ENCODE measurements around the gene KRT74.

Gene KRT74

DNA sequence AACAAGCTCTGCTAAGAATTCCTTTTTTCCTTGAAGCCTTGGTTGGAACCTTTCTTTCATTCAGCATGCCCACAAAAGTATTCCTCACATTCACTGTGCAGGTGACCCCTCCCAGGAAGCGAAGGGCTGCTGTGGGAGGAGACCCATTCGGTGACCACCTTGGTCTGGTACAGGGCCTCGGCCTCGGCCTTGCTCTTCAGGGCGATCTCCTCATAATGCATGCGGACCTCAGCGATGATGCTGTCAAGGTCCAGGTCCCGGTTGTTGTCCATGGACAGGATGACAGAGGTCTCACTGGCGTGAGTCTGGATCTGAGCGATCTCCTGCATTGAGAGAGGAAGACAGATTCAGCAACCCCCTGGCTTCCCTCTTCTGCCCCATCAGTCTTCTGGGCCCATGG is 3.1 kb downstream of the KRT74 start:
- DNase-seq: no peak

DNA sequence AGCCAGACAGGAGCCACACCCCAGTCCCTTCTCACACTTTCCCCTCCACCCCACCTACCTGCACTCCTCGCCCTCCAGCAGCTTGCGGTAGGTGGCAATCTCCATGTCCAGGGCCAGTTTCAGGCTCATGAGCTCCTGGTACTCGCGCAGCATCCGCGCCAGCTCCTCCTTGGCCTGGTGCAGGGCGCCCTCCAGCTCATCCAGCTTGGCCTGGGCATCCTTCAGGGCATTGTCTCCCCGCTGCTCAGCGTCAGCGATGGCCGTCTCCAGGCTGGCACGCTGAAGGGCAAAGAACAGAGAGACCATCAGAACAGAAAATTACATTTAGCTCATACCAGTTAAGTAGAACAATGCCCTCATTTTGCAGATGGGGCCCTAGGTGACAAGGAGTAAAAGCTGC is 5.5 kb downstream of the KRT74 start:
- no peak for DNase-seq

DNA sequence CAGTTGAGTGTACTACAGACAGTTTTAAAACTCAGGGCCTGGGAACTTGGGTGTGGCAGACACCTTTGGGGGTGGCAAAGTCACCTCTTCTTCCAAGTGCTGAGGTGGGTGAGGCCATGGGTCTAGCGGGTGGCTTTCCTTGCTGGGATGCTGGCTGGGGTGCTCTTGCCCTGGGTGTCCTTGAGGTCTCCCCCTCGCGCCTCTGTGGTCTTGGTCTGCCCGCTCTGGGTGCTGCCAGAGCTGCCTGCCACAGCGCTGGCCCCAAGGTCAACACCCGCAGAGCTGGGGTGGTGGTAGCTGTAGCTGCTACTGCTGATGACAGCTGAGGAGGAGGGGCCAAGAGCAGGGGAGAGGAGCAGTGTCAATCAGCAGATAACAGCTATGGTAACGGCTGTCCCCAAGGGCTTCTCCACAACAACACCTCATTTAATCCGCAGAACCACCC is 6.8 kb downstream of the KRT74 start:
- DNase-seq: no peak

DNA sequence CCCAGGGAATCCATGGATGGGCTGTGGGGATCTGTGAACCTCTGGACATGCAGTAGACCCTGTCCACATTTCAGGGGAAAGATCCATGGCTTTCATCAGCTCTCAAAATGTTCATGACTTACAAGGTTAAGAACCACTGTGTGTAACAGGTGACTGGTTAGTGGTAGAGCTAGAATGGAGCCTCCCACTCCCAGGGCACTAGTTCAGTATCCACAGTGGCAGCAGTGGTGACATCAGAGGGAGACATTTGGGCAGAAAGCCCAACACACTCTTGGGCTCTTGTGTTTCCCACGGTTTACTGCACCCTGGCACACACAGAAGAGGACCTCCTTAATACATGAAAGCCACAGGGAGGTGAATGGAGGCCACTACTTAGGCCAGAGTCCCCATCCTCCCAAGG is 9.1 kb downstream of the KRT74 start:
- DNase-seq: no peak

DNA sequence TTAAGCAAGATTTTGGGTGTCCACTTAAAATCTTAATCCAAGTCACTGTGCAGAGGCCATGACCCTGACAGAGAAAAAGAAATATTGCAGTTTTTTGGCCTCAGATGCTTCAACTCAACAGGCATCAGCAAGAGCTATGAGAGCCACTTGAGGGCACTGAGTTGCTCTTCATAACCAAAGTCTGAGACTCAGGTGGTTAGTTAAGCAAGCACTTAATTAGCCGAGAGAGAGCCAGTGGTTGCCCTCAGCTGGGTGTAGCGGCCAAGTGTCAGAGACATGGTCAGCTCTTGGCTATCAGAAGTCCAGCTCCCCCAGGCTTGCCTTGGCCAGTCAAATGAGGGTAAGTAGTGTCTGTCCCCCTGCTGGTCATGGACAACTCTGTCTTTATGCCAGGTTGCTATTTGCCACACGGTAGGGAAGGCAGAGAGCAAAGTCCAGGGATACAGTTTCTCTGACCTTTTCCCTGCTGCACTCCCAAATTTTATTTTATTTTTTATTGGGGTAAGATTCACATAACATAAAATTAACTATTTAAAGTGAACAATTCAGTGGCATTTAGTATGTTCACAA is 11.7 kb downstream of the KRT74 start:
- no peak for DNase-seq

DNA sequence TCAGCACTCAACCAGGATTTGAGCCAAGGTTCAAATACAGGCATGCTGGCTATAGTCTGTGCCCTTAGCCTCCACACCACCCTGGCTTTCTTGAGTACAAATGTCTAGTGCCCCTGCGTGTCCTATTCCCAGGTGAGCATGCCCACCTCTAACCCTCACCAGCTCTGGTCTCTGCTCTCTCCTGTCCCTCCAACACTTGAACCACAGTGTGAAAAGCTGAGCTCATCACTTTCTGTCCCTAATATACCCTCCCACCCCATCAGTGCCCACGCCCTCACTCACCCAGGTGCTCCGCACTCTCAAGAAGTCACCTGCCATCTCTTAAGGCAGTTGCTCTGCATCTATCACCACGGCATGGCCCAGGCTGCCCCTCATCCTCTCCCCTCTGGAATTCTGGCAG is 13.7 kb downstream of the KRT74 start:
- DNase-seq: no peak

DNA sequence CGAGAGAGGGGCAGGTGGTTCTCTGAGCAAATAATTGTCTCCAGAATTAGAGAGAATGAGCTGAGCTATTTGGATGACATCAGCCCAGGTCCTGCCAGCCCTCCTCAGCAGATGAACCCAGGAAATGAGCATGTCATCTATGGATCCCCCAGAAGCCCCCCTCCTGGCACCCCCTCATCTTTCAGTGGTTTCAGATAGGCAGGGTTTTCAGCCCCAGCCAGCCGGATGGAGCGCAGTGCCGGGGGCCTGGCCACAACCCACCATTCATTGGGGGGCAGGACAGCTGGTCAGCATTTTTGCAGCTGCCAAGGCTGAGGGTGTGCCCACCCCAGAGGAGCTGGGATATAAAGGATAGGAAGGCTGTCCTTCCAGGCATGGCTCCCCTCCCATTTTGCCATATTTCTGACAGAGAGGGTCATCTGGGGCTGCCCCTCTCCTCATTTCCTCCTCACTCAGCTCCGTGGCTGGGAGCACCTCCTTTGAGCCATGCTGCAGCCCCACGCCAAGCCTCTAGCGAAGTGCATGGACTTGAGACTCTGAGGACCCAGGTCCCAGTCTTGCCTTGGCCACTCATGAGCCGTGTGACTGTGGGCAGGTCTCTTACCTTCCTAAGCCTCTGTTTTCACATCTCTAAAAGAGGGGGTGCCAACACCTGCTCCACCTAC is 14.7 kb downstream of the KRT74 start:
- no peak for DNase-seq

DNA sequence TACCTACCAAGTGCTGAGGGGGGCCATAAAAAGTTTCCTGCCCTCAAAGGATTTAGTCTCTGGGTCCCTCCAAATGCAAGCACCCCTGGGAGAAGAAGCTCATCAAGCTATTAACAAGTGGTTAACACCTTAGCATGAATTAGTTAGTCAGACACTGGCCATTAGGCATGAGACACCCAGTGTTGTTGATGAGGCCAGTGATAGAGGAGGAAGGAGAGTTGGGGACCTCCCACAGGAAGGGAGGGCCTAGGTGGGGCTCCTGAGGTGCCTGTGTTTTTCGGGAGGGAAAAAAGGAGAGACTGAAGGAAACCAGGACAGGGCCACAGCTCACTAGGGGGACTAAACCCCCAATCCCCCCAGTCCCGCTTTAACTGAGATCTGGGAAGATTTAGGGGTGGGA is 16.2 kb downstream of the KRT74 start:
- DNase-seq: no peak

DNA sequence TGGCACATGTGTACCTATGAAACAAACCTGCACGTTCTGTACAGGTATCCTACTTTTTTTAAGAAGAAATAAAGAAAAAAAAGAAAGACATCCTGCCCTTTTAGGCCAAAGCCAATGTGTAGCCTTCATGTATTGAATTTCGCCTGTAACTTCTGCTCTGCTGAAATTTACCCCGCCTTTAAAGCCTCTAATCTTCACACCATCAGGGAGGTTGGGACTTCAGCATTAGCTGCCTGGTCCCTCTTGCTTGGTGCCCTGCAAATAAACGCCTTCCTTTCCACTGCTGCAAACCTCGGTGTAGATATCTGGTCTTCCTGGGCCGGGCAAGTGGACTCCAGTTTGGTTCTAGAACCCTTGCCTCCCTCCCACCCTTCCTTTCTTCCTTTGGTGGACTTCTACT is 18.1 kb downstream of the KRT74 start:
- DNase-seq: no peak

DNA sequence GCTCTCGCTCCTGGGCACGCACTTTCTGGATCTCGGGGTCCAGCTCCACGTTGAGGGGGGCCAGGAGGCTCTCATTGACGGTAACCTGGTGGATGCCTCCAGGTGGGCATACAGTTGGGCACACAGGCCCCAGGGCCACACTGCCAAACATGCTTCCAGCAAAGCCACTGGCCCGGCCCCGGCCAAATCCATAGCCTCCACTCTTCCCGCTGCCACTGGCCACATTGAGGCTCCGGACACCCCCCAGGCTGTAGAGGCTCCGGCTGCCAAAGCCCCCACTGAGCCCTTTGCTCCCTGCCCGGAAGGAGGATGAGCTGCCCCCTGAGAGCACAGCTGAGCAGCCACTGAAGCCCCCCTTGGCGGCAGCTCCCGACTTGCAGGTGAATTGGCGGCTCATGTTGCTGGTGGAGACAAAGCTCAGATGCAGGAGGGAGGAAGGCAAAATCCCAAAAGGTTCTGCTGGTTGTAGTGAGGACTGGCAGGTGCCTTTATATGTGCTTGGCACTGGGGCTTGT is 20.9 kb downstream of the KRT74 start, which contains the start of gene KRT71:
Gene KRT71 (minus strand): TSS at position 465 of the 515 bp plus-strand sequence. CDS start 68 bp downstream, at position 397.
- no peak for DNase-seq

DNA sequence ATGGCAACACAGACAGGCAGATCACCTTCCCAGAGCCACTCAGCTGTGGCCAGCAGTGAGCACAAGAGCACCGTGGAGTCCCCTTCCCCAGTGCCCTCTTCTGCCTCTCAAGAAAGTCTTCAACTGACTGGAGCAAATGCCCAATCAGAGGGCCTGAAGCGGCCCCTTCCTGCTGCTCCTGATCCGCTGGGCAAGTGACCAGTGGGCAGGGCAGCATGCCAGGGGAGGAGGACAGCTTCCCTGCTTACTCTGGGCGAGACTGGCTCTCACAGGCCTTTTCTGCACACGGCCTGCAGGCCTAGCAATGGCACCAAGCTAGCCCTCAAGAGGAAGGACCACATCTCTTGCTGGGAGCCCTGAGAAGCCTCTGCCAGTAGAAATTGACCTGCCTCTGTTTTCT is 21.6 kb downstream of the KRT74 start:
- no peak for DNase-seq

DNA sequence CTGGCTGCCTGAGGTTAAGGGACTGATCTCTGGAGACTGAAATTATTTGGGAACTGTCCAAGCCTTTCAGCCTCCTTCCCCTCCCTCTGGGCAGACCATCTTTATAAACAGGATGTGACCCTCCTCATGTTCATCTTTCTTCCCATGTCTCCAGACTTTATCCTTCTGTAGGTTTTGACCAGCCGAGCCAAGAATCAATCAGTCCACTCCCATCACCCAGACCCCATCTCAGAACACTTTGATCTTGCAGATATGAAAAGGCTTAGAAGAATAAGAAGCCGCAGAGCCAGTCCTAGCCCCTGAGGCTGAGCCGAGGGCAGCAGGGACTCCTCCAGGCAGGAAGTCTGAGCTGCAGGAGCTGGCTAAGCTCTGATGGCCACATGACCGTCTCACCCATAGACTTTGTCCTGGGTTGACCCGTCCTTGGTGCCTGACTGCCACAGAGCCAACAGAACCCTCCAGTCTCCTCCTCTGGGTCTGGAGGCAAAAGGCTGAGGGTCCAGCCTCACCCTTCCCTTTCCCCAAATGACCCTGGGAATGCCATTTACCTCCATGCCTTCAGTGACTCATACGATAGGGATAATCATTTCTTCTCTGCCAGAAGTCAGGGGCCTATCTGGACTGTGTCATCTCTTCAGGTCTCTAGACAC is 22.3 kb downstream of the KRT74 start:
- no peak for DNase-seq

DNA sequence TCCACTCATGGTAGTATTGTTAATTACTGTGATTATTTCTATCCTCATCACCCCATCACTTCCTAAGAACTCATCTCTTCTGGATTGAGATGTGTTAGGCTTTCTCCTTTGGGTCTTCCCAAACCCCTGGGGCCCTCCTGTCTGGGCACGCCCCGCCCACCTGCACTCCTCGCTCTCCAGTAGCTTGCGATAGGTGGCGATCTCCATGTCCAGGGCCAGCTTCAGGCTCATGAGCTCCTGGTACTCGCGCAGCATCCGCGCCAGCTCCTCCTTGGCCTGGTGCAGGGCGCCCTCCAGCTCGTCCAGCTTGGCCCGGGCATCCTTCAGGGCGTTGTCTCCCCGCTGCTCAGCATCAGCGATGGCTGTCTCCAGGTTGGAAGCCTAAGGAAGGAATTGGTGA is 27.5 kb downstream of the KRT74 start:
- DNase-seq: no peak

DNA sequence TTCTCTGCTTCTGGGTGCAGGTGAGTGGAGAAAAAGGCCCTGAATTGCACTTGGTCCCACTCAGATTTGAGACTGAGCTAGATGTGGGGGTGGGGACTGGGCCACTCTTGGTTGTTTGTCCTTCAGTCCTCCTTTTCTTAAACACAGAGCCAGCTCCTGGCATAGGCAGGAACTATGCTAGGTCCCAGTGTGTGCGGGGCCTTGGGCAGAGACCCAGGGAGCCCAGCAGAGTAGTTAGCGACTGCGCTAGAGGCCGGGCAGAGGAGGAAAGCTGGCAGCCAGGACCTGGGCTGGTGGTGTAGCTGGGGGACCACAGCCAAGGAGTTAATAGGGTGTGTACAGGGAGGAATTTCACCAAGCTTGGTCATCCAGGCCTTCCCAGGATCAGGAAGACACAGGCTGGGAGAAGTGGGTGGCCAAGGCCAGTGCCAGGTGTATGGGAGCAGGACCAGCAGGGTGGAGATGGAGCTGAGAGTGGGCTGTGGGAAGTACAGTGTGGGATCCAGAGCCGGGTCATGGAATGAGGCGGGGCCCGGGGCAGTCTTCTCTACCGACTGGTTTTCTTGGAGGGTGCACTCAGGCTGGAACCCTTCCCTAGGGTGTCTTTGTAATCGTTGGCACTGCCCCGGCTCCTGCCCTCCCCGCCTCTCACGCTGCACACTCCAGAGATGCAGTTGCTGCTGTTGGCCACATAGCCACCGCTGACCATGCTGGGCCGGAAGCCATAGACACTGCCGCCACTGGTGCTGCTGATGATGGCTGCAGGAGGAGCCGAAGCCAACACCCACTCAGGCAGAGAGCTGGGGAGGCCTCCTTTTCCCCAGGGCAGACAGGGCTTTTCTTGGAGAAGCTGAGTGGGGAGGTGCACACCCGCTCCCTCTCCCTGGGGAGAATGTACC is 29.4 kb downstream of the KRT74 start:
- no peak for DNase-seq

DNA sequence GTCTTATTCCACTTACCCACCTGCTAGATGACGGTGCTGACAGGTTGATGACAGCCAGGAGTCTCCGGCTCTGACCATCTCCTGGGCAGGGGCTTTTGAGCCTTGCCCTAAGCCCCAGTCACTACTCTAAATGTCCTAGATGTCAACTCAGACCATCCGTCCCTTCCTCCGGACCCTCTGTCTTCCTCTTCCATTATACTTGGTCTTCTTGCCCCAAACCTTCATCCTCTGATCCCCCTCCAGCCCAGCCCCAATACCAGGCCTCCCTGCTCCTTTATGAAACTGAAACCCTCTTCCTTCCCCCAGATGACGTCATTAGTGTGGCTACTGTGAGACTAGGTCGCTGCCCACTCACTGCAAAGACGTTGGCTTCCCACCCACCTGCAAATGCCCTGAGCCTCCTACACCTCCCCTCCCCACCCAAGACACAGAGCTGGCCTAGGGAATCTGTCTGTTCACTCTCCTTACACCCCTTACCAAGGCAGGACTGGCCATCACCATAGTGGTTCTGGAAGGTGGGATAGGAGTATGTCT is 30.8 kb downstream of the KRT74 start:
- no peak for DNase-seq

DNA sequence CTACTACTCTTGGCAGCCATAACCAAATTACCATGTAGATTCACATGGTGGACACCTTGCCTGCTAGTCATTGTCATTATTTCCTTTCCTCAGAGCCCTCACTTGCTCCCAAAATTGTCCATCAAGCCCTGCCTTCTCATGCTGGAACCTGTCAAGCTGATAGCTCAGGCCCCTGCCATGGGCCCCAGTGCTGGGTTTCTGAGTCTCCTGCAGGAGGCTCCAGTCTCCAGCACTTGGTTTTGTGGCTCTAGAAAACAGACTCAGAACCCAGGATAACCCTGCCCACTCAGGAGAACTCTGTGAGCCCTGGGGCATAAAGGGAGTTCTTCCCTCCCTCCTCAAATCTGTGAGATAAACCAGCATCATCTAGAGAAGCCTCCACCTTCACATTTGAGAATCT is 31.5 kb downstream of the KRT74 start:
- no peak for DNase-seq

DNA sequence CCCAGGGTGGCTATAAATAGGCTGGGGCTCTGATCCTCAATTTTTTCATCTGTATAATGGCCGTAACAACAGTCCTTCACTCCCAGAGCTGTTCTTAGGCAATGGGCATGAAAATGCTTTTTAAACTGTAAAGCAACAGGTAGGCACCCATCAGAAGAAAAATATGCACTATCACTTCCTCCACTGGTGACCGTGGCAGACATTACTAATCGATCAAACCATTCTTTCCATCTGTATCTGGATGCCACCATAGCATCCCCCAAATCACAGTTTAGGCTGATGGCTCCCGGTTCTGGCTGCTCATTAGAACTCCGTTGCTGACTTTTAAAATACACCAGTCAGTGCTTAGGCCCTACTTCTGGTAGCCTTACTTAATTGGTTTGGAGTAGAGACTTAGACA is 31.9 kb downstream of the KRT74 start:
- no peak for DNase-seq

DNA sequence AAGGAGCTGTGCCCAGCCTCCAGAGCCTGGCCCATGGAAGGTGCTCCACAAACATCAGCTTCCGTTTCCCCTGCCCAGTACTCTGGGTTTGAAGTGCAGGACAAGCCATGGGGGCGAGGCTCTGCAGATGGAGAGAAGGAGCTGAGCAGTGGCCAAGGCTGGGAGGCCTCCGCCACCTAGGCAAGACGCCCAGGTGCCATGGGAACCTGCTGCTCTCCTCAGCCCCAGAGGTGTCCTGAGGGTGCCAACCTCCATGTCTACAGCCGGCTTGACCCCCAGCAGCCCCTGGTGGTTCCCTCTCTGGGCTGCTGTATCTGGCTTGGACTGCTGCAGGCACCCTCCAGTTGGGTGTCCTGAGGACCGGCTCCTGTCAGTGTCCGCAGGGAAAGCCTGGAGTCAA is 33.1 kb downstream of the KRT74 start:
- DNase-seq: no peak

DNA sequence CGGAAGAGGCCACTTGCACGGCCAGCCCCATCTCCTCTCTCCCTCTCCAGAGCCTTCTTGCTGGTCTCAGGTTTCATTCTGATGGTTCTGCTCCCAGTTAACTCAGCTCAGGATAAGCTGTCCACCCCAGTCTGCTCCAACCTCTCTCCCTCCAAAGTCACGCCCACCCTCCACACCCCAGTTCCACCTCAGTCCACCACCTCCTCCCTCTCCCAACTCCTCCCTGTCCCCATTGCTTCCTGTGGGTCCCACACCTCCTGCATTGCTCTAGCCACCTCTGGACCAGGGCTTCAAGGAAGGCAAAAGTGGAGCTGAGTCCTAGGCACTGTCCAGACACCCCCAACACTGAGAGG is 33.8 kb downstream of the KRT74 start:
- no peak for DNase-seq

DNA sequence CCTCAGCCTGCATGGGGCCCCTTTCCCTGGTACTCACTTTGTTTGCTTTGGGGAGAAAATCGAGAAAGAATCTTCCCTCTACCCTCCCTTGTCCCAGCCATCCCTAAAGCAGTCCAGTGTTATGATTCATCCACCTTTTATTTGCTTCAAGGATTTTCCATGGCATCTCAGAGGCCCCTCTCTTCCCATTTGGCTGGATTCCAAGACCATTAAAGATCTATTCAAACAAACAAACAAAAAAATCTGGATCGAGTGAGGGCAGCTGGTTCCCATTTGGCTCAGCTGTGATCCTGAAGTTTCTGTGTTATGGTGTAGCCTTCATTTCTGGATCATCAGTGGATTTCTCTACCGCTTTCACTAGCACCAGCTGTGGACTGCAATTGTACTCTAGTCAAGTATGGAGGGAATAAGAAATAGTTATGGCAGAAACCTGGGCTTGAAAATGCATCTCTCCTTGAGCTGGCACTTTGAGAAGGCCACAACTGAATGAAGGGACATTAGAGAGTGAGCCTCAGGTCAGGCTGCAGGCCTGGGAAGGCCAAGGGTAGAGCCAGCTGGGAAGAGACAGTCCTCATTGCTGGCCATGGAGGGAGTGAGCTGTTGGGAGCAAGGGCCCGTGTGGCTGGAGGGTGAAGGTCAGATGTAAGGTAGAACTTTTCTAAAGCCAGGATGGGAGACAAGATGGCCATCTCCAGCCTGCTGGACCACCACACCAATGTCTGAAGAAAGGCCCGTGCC is 34.4 kb downstream of the KRT74 start:
- peak; percentile 81 for DNase-seq

DNA sequence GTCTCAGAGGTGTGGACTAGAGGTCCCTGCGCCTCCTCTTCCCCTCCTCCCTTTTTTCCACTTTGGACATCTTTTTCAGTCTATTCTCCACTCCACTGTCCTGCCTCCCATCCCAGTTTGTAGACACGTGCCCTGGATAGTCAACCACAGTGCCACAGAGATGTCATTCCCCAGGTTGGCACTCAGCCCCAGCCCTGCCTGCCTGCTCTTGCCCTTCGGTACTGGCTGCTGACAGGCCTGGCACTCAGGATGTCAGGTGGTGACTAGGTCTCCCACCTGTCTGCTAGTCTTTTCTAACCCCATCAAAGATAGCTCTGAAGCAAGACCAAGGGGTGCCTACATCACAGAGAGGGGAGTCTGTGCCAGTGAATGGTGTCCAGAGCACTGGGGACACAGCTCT is 36.5 kb downstream of the KRT74 start:
- no peak for DNase-seq

DNA sequence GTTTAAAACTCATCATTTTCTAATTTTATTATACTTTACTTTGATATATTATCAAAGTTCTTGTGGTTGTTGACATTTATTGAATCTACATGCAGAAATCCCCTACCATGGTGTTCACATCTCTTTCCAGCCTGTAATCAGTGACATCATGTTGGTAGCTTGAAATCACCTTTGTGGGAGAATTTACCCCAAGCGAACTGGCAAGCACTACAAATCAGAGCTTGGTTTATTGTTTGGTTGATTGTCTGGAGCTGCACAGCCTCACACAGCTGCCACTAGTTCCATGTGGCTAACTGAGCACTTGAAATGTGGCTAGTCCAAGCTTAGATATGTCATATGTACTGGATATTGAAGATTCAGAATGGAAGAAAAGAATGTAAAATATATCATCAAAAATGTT is 38.1 kb downstream of the KRT74 start:
- no peak for DNase-seq

Measured in fibroblast of skin of abdomen (primary cell).